GM20000 (cell line): ENCODE data around the gene SEC14L1.

Source experiments
- DNase-seq: peaks from one replicate; pipeline ENCODE4 v3.0.0; 2012; ENCODE audit warnings: low spot score
- CTCF ChIP-seq: IDR thresholded peaks from 2 replicates; pipeline ENCODE4 v1.5.1; 2012; ENCODE audit warnings: mild to moderate bottlenecking, control low read depth; ENCODE audit errors: extremely low read depth, missing control alignments

Gene SEC14L1

DNA sequence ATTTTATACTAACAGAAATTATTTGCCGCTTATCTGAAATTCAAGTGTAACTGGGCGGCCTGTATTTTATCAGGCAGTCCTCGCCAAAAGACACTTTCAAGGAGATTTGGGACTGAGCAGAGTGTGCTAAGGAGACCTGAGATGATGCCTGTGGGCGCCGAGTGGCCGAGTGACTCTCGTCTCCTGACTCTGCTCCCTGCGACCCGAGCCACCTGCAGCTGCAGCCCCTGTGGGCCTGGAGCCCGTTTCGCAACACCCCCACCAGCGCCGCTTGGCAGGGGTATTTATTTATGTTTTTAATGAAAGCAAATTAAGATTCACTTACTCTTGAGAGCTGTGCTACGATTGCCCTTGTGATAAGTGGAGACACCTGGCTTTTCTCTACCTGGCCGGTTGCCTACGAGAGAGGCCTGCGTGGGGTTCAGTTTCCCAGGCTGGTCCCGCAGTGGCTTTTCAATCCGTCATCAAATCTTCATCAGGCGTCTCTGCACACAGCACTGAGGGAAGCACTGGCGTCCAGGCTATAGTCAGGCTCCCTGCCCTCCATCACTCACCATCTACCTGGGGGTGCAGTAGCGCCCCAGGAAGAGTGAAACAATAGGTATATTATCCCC, 124.0 kb downstream of the SEC14L1 start:
- no peak for TF ChIP-seq CTCF
- DNase-seq: no peak

DNA sequence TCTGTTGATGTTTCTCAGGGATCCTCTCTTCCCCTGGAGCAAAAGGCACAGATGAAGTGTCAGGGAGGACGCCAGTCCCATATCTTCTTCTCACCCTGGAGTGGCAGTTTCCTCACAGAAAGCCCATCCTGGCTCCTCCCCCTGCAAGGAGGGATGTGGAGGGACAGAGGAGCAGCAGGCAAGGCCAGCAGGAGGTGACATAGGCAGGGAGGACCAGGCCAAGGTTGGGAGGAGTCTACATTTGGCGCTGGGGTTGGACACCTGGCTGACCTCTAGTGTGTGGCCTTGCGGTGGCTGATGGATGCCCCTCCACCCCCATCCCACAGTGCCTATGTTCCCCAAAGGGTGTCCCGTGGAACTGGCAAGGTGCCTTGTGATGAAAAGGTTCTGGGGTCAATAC, 125.4 kb downstream of the SEC14L1 start:
- no peak for TF ChIP-seq CTCF

More for the DNA sequence above, 125.4 kb downstream of the SEC14L1 start:
- no peak for DNase-seq
